GM21825 (cell line): ENCODE data around the gene DNASE2B.

Experiments
- ATAC-seq: cut with Tn5 transposase; IDR thresholded peaks from one replicate; pipeline ENCODE4 v1.9.1; 2021; ENCODE audit warnings: mild to moderate bottlenecking, moderate library complexity; ENCODE audit not compliant: unreplicated experiment

DNASE2B gene

GRCh38 chr1:84398175-84399155 is at the start of gene DNASE2B:
DNASE2B (plus strand) TSS chr1:84398484; CDS start chr1:84398565, 81 bp downstream.
- ATAC-seq, result no peak

- ATAC-seq, result no peak
Measured at GRCh38 chr1:84348759-84349158, 49.5 kb upstream of the DNASE2B start.

GRCh38 chr1:84350104-84350503 is 48.2 kb upstream of the DNASE2B start:
- ATAC-seq, result no peak

- no peak for ATAC-seq
Measured at GRCh38 chr1:84350550-84350949, 47.7 kb upstream of the DNASE2B start.

GRCh38 chr1:84352298-84353106 is 45.8 kb upstream of the DNASE2B start:
- ATAC-seq, result no peak

GRCh38 chr1:84353695-84354094 is 44.6 kb upstream of the DNASE2B start:
- ATAC-seq, result no peak

- no peak for ATAC-seq
Measured at GRCh38 chr1:84355556-84355955, 42.7 kb upstream of the DNASE2B start.

GRCh38 chr1:84356881-84357280 is 41.4 kb upstream of the DNASE2B start:
- no peak for ATAC-seq

- no peak for ATAC-seq
Measured at GRCh38 chr1:84358695-84359094, 39.6 kb upstream of the DNASE2B start.

GRCh38 chr1:84360316-84360715 is 38.0 kb upstream of the DNASE2B start:
- no peak for ATAC-seq

GRCh38 chr1:84361796-84362195 is 36.5 kb upstream of the DNASE2B start:
- no peak for ATAC-seq

GRCh38 chr1:84363019-84363418 is 35.3 kb upstream of the DNASE2B start:
- ATAC-seq, result no peak

- no peak for ATAC-seq
Measured at GRCh38 chr1:84363622-84364021, 34.7 kb upstream of the DNASE2B start.

GRCh38 chr1:84365225-84366221 is 32.8 kb upstream of the DNASE2B start:
- no peak for ATAC-seq

GRCh38 chr1:84366786-84367185 is 31.5 kb upstream of the DNASE2B start:
- ATAC-seq, result no peak

GRCh38 chr1:84367219-84367618 is 31.1 kb upstream of the DNASE2B start:
- no peak for ATAC-seq

GRCh38 chr1:84368441-84368840 is 29.8 kb upstream of the DNASE2B start:
- no peak for ATAC-seq

- no peak for ATAC-seq
Measured at GRCh38 chr1:84370266-84370665, 28.0 kb upstream of the DNASE2B start.

- no peak for ATAC-seq
Measured at GRCh38 chr1:84370831-84371394, 27.4 kb upstream of the DNASE2B start.
